Measurements from ENCODE around the gene HES4. TPM values are rescaled to one million over a fixed set of nuclear protein-coding genes. Genes with fewer than 3 reads are reported as not detected.

HES4 gene
- total RNA-seq, 4 donors from 2014 or later, result 12.7 to 34.8 (median 31.6) TPM

DNA sequence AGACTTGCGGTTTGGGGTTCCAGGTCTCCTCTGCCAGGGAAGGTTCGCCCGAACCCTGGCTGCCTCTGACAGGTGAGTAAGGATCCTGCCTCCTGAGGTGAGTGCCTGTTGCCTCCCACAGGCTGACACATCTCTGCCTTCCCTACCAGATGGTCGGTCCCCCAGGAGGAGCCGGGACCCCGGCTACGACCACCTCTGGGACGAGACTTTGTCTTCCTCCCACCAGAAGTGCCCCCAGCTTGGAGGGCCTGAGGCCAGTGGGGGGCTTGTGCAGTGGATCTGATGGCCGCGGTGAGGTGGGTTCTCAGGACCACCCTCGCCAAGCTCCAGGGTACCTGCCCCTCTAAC, 25.6 kb downstream of the HES4 start:
- TF ChIP-seq POLR2A (IDR thresholded peaks at IDR 0.05) (no peak), CTCF (IDR thresholded peaks at IDR 0.05) (no peak), EP300 (IDR thresholded peaks at IDR 0.05) (no peak), POLR2AphosphoS5 (IDR thresholded peaks at IDR 0.05) (no peak)
- Histone ChIP-seq H3K4me1 (peaks cover 25% of the 10 kb centered on the region), H3K27me3 (peaks cover 74% of the 10 kb centered on the region), H3K36me3 (no peaks in the 10 kb centered on the region), H3K4me3 (no peak overlapping the region), H3K27ac (no peak overlapping the region), H3K9me3 (no peaks in the 10 kb centered on the region)
- no peak for DNase-seq (ENCODE audit: low spot score in 2 of 2)
- WGBS, result 100% methylated on average over 3 of the region's 11 CpGs

GRCh38 chr1:973459-974292, 26.2 kb downstream of the HES4 start:
- Histone ChIP-seq H3K27ac (no peak overlapping the region), H3K9me3 (no peaks in the 10 kb centered on the region), H3K4me3 (no peak overlapping the region), H3K4me1 (peaks cover 25% of the 10 kb centered on the region), H3K36me3 (no peaks in the 10 kb centered on the region), H3K27me3 (peaks cover 68% of the 10 kb centered on the region)
- WGBS, result 77% methylated on average over 7 of the region's 28 CpGs
- no peak for DNase-seq (ENCODE audit: low spot score in 2 of 2)
- TF ChIP-seq POLR2AphosphoS5 (IDR thresholded peaks at IDR 0.05) (no peak), EP300 (IDR thresholded peaks at IDR 0.05) (no peak), POLR2A (IDR thresholded peaks at IDR 0.05) (no peak), CTCF (IDR thresholded peaks at IDR 0.05) (no peak)

- 73% methylated on average over 8 of the region's 28 CpGs for WGBS
- no peak overlapping the region for H3K4me3 ChIP-seq
Observed at GRCh38 chr1:972726-973458, 27.0 kb downstream of the HES4 start.

GRCh38 chr1:971751-972506, 28.0 kb downstream of the HES4 start:
- Histone ChIP-seq H3K27ac (no peak overlapping the region), H3K36me3 (no peaks in the 10 kb centered on the region), H3K9me3 (no peaks in the 10 kb centered on the region), H3K27me3 (peaks cover 71% of the 10 kb centered on the region), H3K4me3 (no peak overlapping the region), H3K4me1 (peaks cover 39% of the 10 kb centered on the region)
- 87% methylated on average over 29 of the region's 34 CpGs for WGBS
- DNase-seq (ENCODE audit: low spot score in 2 of 2), result no peak
- TF ChIP-seq CTCF (IDR thresholded peaks at IDR 0.05), result no peak
- no peak for TF ChIP-seq POLR2AphosphoS5 (IDR thresholded peaks at IDR 0.05)
- no peak for TF ChIP-seq EP300 (IDR thresholded peaks at IDR 0.05)
- no peak for TF ChIP-seq POLR2A (IDR thresholded peaks at IDR 0.05)

More at GRCh38 chr1:972726-973458, 27.0 kb downstream of the HES4 start:
- no peak for TF ChIP-seq POLR2AphosphoS5 (IDR thresholded peaks at IDR 0.05)
- TF ChIP-seq POLR2A (IDR thresholded peaks at IDR 0.05), result no peak
- TF ChIP-seq CTCF (IDR thresholded peaks at IDR 0.05), result no peak
- DNase-seq (ENCODE audit: low spot score in 2 of 2), result no peak
- no peaks in the 10 kb centered on the region for H3K36me3 ChIP-seq
- peaks cover 65% of the 10 kb centered on the region for H3K27me3 ChIP-seq
- no peak overlapping the region for H3K27ac ChIP-seq
- H3K4me1 ChIP-seq, result peaks cover 29% of the 10 kb centered on the region
- H3K9me3 ChIP-seq, result no peaks in the 10 kb centered on the region
